GM23338 (cell line): ENCODE measurements around the gene SMNDC1. TPM values are rescaled to one million over a fixed set of nuclear protein-coding genes. Genes with fewer than 3 reads are reported as not detected.
"Not testable (repeated sequence)": the region's sequence is repeated elsewhere in the genome, so short reads cannot be mapped to it uniquely, and the experiment has no call there.

Source experiments
- ATAC-seq: fragments of 200-7000 bp; cut with Tn5 transposase; 3 replicates; pipeline ENCODE4 v1.9.1; 2020
- DNase-seq: peaks from one replicate; pipeline ENCODE4 v3.0.0-alpha.2; 2015; ENCODE audit warnings: low spot score
- H2AFZ ChIP-seq: fragments of 200-600 bp; sonication (generic); 2 replicates; pipeline ENCODE4 v1.8.0; 2016; ENCODE audit warnings: antibody characterized with exemption, mild to moderate bottlenecking, moderate library complexity
- H3F3A ChIP-seq: fragments of 200-600 bp; sonication (generic); replicated peaks from 2 replicates; pipeline ENCODE4 v1.8.0; 2017; ENCODE audit warnings: antibody characterized with exemption, mixed run types, low read depth
- H3K27ac ChIP-seq: fragments of 200-600 bp; sonication (generic); 2 replicates; pipeline ENCODE4 v1.6.1; 2016; ENCODE audit warnings: low read depth
- H3K27me3 ChIP-seq: fragments of 200-600 bp; sonication (generic); 2 replicates; pipeline ENCODE4 v1.8.0; 2016; ENCODE audit warnings: mild to moderate bottlenecking, mixed run types, moderate library complexity; ENCODE audit not compliant: insufficient read depth
- H3K36me3 ChIP-seq: fragments of 200-600 bp; sonication (generic); 2 replicates; pipeline ENCODE4 v1.8.0; 2016; ENCODE audit warnings: mild to moderate bottlenecking; ENCODE audit not compliant: insufficient read depth
- H3K4me1 ChIP-seq: fragments of 200-600 bp; sonication (generic); 2 replicates; pipeline ENCODE4 v1.8.0; 2016; ENCODE audit warnings: mild to moderate bottlenecking, moderate library complexity; ENCODE audit not compliant: insufficient read depth
- H3K4me2 ChIP-seq: fragments of 200-600 bp; sonication (generic); 2 replicates; pipeline ENCODE4 v1.7.1; 2017; ENCODE audit warnings: mixed run types
- H3K4me3 ChIP-seq: fragments of 200-600 bp; sonication (generic); 2 replicates; pipeline ENCODE4 v1.6.1; 2016; ENCODE audit warnings: mixed run types
- H3K79me2 ChIP-seq: fragments of 200-600 bp; sonication (generic); replicated peaks from 2 replicates; pipeline ENCODE4 v1.8.0; 2017; ENCODE audit warnings: mild to moderate bottlenecking; ENCODE audit not compliant: insufficient read depth
- H3K9me2 ChIP-seq: fragments of 200-600 bp; sonication (generic); 2 replicates; pipeline ENCODE4 v1.8.0; 2017; ENCODE audit not compliant: insufficient read depth
- H4K20me1 ChIP-seq: fragments of 200-600 bp; sonication (generic); replicated peaks from 2 replicates; pipeline ENCODE4 v1.8.0; 2017; ENCODE audit warnings: mild to moderate bottlenecking; ENCODE audit not compliant: insufficient read depth
- H3K27ac Mint-ChIP-seq: 2 replicates; pipeline ENCODE4 v1.8.0; 2020; ENCODE audit warnings: inconsistent platforms, mild to moderate bottlenecking, moderate library complexity, mixed read lengths
- H3K27me3 Mint-ChIP-seq: 3 replicates; pipeline ENCODE4 v1.8.0; 2022; ENCODE audit warnings: low read depth, mild to moderate bottlenecking, moderate library complexity, mixed read lengths, inconsistent platforms; ENCODE audit not compliant: insufficient read depth, poor library complexity
- H3K36me3 Mint-ChIP-seq: 3 replicates; pipeline ENCODE4 v1.8.0; 2021; ENCODE audit warnings: low read depth, mild to moderate bottlenecking, inconsistent platforms, moderate library complexity, mixed read lengths
- H3K4me1 Mint-ChIP-seq: 3 replicates; pipeline ENCODE4 v1.8.0; 2020; ENCODE audit warnings: mild to moderate bottlenecking, inconsistent platforms, mixed read lengths
- H3K4me3 Mint-ChIP-seq: 3 replicates; pipeline ENCODE4 v1.8.0; 2021; ENCODE audit warnings: moderate library complexity, mild to moderate bottlenecking, inconsistent platforms, mixed read lengths
- H3K9me3 Mint-ChIP-seq: 3 replicates; pipeline ENCODE4 v1.8.0; 2020; ENCODE audit warnings: moderate library complexity, mild to moderate bottlenecking, inconsistent platforms, mixed read lengths
- CREB1 ChIP-seq: fragments of 250-450 bp; sonication (Bioruptor Pico); IDR thresholded peaks from 2 replicates; pipeline ENCODE4 v1.5.0; 2020; ENCODE audit warnings: low read depth, mild to moderate bottlenecking, moderate library complexity
- EZH2 ChIP-seq: fragments of 200-600 bp; sonication (generic); IDR thresholded peaks from one replicate; pipeline ENCODE4 v1.8.0; 2017; ENCODE audit warnings: antibody characterized with exemption, mild to moderate bottlenecking, low read depth; ENCODE audit not compliant: unreplicated experiment
- EZH2phosphoT487 ChIP-seq: fragments of 200-600 bp; sonication (generic); IDR thresholded peaks from one replicate; pipeline ENCODE4 v1.8.1; 2018; ENCODE audit warnings: antibody characterized with exemption; ENCODE audit not compliant: unreplicated experiment
- JUNB ChIP-seq: IDR thresholded peaks from one replicate; pipeline ENCODE4 v1.6.1; 2016; ENCODE audit warnings: antibody characterized with exemption; ENCODE audit not compliant: unreplicated experiment
- POLR2AphosphoS5 ChIP-seq: IDR thresholded peaks from 2 replicates; pipeline ENCODE4 v1.6.1; 2016; ENCODE audit warnings: antibody characterized with exemption, low read depth
- STAT1 ChIP-seq: IDR thresholded peaks from one replicate; pipeline ENCODE4 v1.6.1; 2016; ENCODE audit warnings: antibody characterized with exemption; ENCODE audit not compliant: unreplicated experiment
- ZNF331 ChIP-seq: fragments of 250-450 bp; sonication (Bioruptor Pico); IDR thresholded peaks from 2 replicates; pipeline ENCODE4 v1.5.0; 2020; ENCODE audit warnings: low read depth, mild to moderate bottlenecking, moderate library complexity
- polyA plus RNA-seq: library from polyadenylated mRNA; unstranded; fragments of >200 nt; fragmentation: Nextera tagmentation; extraction: Ambion mirVana; gene quantifications from 2 replicates; pipeline ENCODE4 v1.2.1, GENCODE V29; 2016
- total RNA-seq: library from RNA; depleted of rRNA; stranded (reverse); fragments of >200 nt; shearing (Covaris generic); gene quantifications from 2 replicates; pipeline ENCODE4 v1.2.3, GENCODE V29; 2014
- TF ChIP-seq, protein P1 (sequence below): IDR thresholded peaks from one replicate; pipeline ENCODE4 v1.6.1; 2018; ENCODE audit warnings: antibody characterized with exemption; ENCODE audit not compliant: unreplicated experiment
- TF ChIP-seq, protein P2 (sequence below): fragments of 250-450 bp; sonication (Bioruptor Pico); IDR thresholded peaks from 2 replicates; pipeline ENCODE4 v1.5.0; 2020; ENCODE audit warnings: mild to moderate bottlenecking, moderate library complexity
- TF ChIP-seq, protein P3 (sequence below): IDR thresholded peaks from 2 replicates; pipeline ENCODE4 v1.6.1; 2016; ENCODE audit warnings: antibody characterized with exemption

The SMNDC1 gene
- total and polyA plus RNA-seq, 2 experiments from 2014 or later = 28.4 to 45.1 TPM

DNA sequence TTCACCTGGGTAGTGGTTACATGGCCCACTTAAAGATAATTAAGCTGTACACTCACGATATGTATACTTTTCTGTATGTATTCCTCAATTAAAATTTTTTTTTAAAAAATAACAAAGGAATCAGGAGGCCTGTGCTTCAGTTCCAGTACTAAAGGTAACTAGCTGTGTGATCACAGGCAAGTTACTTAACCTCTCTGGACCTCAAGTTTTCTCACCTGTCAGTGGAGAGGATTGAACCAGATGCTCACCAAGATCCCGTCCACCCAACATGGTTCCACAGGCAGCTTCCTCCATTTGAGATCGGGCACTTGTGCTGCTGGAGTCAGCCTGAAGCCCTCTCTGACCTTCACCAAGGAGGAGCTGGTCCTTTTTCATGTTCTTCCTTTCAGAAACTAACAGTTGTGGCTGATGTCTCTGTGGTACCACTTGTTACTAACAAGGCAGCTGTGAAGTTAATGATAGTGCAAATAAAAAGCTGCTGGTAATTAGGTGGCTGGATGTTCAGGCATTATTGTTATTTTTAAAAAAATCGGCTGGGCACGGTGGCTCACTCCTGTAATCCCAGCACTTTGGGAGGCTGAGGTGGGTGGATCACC, 29.4 kb upstream of the SMNDC1 start:
- no peak for TF ChIP-seq ZNF331 (CRISPR knock-in tag)
- no peak for TF ChIP-seq EZH2phosphoT487
- no peak for TF ChIP-seq POLR2AphosphoS5
- no peak for TF ChIP-seq CREB1 (CRISPR knock-in tag)
- TF ChIP-seq EZH2 = no peak
- TF ChIP-seq, protein P1, sequence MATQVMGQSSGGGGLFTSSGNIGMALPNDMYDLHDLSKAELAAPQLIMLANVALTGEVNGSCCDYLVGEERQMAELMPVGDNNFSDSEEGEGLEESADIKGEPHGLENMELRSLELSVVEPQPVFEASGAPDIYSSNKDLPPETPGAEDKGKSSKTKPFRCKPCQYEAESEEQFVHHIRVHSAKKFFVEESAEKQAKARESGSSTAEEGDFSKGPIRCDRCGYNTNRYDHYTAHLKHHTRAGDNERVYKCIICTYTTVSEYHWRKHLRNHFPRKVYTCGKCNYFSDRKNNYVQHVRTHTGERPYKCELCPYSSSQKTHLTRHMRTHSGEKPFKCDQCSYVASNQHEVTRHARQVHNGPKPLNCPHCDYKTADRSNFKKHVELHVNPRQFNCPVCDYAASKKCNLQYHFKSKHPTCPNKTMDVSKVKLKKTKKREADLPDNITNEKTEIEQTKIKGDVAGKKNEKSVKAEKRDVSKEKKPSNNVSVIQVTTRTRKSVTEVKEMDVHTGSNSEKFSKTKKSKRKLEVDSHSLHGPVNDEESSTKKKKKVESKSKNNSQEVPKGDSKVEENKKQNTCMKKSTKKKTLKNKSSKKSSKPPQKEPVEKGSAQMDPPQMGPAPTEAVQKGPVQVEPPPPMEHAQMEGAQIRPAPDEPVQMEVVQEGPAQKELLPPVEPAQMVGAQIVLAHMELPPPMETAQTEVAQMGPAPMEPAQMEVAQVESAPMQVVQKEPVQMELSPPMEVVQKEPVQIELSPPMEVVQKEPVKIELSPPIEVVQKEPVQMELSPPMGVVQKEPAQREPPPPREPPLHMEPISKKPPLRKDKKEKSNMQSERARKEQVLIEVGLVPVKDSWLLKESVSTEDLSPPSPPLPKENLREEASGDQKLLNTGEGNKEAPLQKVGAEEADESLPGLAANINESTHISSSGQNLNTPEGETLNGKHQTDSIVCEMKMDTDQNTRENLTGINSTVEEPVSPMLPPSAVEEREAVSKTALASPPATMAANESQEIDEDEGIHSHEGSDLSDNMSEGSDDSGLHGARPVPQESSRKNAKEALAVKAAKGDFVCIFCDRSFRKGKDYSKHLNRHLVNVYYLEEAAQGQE = no peak
- TF ChIP-seq, protein P2, sequence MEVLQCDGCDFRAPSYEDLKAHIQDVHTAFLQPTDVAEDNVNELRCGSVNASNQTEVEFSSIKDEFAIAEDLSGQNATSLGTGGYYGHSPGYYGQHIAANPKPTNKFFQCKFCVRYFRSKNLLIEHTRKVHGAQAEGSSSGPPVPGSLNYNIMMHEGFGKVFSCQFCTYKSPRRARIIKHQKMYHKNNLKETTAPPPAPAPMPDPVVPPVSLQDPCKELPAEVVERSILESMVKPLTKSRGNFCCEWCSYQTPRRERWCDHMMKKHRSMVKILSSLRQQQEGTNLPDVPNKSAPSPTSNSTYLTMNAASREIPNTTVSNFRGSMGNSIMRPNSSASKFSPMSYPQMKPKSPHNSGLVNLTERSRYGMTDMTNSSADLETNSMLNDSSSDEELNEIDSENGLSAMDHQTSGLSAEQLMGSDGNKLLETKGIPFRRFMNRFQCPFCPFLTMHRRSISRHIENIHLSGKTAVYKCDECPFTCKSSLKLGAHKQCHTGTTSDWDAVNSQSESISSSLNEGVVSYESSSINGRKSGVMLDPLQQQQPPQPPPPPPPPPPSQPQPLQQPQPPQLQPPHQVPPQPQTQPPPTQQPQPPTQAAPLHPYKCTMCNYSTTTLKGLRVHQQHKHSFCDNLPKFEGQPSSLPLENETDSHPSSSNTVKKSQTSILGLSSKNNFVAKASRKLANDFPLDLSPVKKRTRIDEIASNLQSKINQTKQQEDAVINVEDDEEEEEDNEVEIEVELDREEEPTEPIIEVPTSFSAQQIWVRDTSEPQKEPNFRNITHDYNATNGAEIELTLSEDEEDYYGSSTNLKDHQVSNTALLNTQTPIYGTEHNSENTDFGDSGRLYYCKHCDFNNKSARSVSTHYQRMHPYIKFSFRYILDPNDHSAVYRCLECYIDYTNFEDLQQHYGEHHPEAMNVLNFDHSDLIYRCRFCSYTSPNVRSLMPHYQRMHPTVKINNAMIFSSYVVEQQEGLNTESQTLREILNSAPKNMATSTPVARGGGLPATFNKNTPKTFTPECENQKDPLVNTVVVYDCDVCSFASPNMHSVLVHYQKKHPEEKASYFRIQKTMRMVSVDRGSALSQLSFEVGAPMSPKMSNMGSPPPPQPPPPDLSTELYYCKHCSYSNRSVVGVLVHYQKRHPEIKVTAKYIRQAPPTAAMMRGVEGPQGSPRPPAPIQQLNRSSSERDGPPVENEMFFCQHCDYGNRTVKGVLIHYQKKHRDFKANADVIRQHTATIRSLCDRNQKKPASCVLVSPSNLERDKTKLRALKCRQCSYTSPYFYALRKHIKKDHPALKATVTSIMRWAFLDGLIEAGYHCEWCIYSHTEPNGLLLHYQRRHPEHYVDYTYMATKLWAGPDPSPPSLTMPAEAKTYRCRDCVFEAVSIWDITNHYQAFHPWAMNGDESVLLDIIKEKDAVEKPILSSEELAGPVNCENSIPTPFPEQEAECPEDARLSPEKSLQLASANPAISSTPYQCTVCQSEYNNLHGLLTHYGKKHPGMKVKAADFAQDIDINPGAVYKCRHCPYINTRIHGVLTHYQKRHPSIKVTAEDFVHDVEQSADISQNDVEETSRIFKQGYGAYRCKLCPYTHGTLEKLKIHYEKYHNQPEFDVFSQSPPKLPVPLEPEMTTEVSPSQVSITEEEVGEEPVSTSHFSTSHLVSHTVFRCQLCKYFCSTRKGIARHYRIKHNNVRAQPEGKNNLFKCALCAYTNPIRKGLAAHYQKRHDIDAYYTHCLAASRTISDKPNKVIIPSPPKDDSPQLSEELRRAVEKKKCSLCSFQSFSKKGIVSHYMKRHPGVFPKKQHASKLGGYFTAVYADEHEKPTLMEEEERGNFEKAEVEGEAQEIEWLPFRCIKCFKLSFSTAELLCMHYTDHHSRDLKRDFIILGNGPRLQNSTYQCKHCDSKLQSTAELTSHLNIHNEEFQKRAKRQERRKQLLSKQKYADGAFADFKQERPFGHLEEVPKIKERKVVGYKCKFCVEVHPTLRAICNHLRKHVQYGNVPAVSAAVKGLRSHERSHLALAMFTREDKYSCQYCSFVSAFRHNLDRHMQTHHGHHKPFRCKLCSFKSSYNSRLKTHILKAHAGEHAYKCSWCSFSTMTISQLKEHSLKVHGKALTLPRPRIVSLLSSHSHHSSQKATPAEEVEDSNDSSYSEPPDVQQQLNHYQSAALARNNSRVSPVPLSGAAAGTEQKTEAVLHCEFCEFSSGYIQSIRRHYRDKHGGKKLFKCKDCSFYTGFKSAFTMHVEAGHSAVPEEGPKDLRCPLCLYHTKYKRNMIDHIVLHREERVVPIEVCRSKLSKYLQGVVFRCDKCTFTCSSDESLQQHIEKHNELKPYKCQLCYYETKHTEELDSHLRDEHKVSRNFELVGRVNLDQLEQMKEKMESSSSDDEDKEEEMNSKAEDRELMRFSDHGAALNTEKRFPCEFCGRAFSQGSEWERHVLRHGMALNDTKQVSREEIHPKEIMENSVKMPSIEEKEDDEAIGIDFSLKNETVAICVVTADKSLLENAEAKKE (CRISPR knock-in tag) = no peak
- no peak for TF ChIP-seq JUNB
- no peak for TF ChIP-seq STAT1
- TF ChIP-seq, protein P3, sequence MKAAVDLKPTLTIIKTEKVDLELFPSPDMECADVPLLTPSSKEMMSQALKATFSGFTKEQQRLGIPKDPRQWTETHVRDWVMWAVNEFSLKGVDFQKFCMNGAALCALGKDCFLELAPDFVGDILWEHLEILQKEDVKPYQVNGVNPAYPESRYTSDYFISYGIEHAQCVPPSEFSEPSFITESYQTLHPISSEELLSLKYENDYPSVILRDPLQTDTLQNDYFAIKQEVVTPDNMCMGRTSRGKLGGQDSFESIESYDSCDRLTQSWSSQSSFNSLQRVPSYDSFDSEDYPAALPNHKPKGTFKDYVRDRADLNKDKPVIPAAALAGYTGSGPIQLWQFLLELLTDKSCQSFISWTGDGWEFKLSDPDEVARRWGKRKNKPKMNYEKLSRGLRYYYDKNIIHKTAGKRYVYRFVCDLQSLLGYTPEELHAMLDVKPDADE = no peak
- H3K36me3 Mint-ChIP-seq = peaks cover 23% of the 10 kb centered on the region
- Histone ChIP-seq H2AFZ (no peak overlapping the region), H3K4me1 (peaks cover 16% of the 10 kb centered on the region), H3F3A (no peaks in the 10 kb centered on the region), H3K4me3 (no peak overlapping the region), H3K27ac (no peak overlapping the region), H3K36me3 (peaks cover 4% of the 10 kb centered on the region; the same call in 1 of the 2 replicates), H4K20me1 (no peaks in the 10 kb centered on the region), H3K4me2 (no peak overlapping the region), H3K9me2 (no peaks in the 10 kb centered on the region; the same call in 1 of the 2 replicates), H3K79me2 (no peaks in the 10 kb centered on the region), H3K27me3 (no peaks in the 10 kb centered on the region)
- peaks cover 17% of the 10 kb centered on the region for H3K4me1 Mint-ChIP-seq
- no peak for ATAC-seq
- no peak for DNase-seq
- H3K9me3 Mint-ChIP-seq = peaks cover 34% of the 10 kb centered on the region
- H3K27ac Mint-ChIP-seq = no peak overlapping the region
- no peak overlapping the region for H3K4me3 Mint-ChIP-seq
- H3K27me3 Mint-ChIP-seq = peaks cover 10% of the 10 kb centered on the region

DNA sequence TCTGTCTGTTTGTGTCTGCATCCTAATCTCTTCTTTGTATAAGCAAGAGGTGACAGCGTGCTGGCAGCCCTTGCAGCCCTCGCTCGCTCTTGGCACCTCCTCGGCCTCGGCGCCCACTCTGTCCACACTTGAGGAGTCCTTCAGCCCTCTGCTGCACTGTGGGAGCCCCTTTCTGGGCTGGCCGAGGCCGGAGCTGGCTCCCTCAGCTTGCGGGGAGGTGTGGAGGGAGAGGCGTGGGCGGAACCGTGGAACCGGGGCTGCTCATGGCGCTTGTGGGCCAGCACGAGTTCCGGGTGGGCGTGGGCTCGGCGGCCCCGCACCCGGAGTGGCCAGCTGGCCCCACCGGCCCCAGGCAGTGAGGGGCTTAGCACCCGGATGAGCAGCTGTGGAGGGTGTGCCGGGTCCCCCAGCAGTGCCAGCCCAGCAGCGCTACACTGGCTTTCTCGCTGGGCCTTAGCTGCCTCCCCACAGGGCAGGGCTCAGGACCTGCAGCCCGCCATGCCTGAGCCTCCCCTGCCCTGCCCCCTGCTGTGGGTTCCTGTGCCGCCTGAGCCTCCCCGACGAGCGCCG, 26.6 kb upstream of the SMNDC1 start:
- H4K20me1 ChIP-seq, H3K4me3 Mint-ChIP-seq, H3K27ac Mint-ChIP-seq, ATAC-seq, H2AFZ ChIP-seq, H3K27me3 ChIP-seq, H3F3A ChIP-seq, H3K4me3 ChIP-seq, H3K79me2 ChIP-seq, H3K4me2 ChIP-seq, DNase-seq, H3K27ac ChIP-seq, H3K36me3 ChIP-seq, H3K9me2 ChIP-seq: not testable (repeated sequence)
- peaks cover 10% of the 10 kb centered on the region for H3K4me1 ChIP-seq
- H3K36me3 Mint-ChIP-seq = peaks cover 28% of the 10 kb centered on the region
- peaks cover 12% of the 10 kb centered on the region for H3K4me1 Mint-ChIP-seq
- peaks cover 11% of the 10 kb centered on the region for H3K27me3 Mint-ChIP-seq
- peaks cover 44% of the 10 kb centered on the region for H3K9me3 Mint-ChIP-seq
